ENCODE measurements around the gene ELP5. TPM values are rescaled to one million over a fixed set of nuclear protein-coding genes. Genes with fewer than 3 reads are reported as not detected.

The ELP5 gene
- total RNA-seq, 1 donor from 2014 or later: 20.0 TPM

DNA sequence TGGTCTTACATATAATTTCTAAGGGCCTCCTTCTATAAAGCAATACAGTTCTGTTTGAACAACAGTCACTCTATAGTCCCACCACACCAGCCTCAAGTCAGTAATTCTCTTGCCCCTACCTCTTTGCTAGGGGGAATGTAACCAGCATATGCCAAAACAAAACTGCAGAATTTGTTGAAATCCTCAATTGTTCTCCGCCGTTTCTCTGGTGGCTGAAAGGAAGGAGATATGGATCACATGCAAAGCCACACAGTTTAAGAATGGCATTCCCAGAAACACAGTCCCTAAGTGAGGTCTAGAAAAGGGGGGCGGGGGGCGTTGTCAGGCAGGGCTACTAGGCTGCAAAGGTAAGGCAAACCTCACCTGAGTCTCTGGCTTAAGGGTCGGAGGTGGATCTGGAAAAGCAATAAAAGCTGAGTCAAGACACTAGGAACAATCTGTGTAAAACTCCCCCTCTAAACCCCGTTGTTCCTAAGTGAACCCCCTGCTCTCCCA is 14.7 kb upstream of the ELP5 start:
- no peak for FAIRE-seq
- TF ChIP-seq, protein P1, sequence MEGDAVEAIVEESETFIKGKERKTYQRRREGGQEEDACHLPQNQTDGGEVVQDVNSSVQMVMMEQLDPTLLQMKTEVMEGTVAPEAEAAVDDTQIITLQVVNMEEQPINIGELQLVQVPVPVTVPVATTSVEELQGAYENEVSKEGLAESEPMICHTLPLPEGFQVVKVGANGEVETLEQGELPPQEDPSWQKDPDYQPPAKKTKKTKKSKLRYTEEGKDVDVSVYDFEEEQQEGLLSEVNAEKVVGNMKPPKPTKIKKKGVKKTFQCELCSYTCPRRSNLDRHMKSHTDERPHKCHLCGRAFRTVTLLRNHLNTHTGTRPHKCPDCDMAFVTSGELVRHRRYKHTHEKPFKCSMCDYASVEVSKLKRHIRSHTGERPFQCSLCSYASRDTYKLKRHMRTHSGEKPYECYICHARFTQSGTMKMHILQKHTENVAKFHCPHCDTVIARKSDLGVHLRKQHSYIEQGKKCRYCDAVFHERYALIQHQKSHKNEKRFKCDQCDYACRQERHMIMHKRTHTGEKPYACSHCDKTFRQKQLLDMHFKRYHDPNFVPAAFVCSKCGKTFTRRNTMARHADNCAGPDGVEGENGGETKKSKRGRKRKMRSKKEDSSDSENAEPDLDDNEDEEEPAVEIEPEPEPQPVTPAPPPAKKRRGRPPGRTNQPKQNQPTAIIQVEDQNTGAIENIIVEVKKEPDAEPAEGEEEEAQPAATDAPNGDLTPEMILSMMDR (IDR thresholded peaks at IDR 0.05; ENCODE audit: insufficient read depth, low read length, severe bottlenecking): no peak
- no peak for DNase-seq (ENCODE audit: low read depth)
- Histone ChIP-seq H3K4me3 (ENCODE audit: low read depth, low read length) (peak overlapping the region; percentile 74), H3K36me3 (ENCODE audit: control insufficient read depth, insufficient read depth, low read length) (peaks cover 17% of the 10 kb centered on the region), H3K27me3 (ENCODE audit: control insufficient read depth, insufficient read depth, low read length) (no peaks in the 10 kb centered on the region)

DNA sequence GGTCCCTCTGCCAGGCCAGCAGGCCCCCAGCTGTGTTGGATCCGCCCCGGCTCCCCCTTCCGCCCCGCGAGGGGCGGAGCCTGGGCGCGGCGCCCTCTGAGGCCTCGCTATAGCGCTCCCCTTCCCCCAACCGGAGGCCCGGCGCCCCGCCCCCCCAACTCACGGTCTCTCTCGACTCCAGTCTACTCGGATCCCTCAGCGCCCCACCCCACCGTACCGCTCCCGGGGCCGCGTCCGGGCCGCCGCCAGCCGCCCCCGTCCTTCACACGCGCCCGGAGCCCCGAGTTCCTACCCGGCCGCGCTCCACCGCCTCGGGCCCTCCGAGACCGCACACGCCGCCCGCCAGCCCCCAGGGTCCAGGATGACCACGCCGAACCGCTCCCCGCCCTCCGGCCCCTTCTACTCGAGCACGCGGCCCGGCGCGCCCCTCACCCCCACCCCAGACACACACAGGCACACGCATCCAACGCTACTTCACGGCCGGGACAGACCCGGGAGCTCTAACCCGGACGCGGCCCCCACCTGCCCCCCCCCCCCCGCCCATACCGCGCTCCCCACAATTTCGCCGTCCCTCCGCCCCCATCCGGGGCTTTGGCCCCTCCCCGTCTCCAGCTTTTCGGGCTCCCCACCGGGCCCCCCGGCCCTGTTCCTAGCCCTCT is 14.1 kb upstream of the ELP5 start:
- DNase-seq (ENCODE audit: low read depth): no peak
- peak overlapping the region; percentile 74 for H3K4me3 ChIP-seq (ENCODE audit: low read depth, low read length)
- peaks cover 17% of the 10 kb centered on the region for H3K36me3 ChIP-seq (ENCODE audit: control insufficient read depth, insufficient read depth, low read length)
- TF ChIP-seq, protein P1 (IDR thresholded peaks at IDR 0.05; ENCODE audit: insufficient read depth, low read length, severe bottlenecking): no peak
- no peaks in the 10 kb centered on the region for H3K27me3 ChIP-seq (ENCODE audit: control insufficient read depth, insufficient read depth, low read length)
- FAIRE-seq: no peak

DNA sequence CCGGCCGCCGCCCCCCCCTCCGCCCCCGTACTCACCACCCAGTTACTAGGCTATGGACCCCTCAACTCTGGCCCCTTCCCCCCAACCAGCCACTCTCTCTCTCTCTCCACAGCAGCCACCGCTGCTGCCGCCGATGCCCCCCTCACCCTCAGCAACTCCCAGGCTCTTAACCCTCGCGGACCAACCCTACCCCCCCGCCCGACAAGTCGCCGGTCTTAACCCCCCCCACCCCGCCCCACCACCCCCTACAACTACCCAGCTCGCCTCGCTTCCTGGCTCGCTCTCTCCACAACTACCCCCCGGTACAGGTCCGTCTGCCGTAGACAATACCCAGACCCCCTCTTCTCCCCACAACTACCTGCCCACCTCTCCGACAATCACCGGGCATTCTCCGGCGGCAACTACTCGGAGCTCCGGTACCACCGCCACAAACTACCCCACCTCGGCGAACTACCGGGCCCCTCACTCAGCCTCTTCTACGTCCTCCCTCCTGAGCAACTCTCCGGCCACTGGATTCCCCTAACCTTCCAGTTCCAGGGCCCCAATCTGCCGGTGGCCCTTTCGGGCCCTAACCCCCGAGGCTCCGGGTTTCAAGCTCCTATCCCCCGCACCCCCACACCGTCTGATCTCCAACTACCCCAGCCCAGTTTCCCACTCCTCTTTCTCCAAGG is 13.5 kb upstream of the ELP5 start:
- DNase-seq (ENCODE audit: low read depth) (no peak), FAIRE-seq (no peak)
- H3K4me3 ChIP-seq (ENCODE audit: low read depth, low read length): peak overlapping the region; percentile 74
- TF ChIP-seq, protein P1 (IDR thresholded peaks at IDR 0.05; ENCODE audit: insufficient read depth, low read length, severe bottlenecking): no peak
- H3K36me3 ChIP-seq (ENCODE audit: control insufficient read depth, insufficient read depth, low read length): peaks cover 17% of the 10 kb centered on the region
- H3K27me3 ChIP-seq (ENCODE audit: control insufficient read depth, insufficient read depth, low read length): no peaks in the 10 kb centered on the region

DNA sequence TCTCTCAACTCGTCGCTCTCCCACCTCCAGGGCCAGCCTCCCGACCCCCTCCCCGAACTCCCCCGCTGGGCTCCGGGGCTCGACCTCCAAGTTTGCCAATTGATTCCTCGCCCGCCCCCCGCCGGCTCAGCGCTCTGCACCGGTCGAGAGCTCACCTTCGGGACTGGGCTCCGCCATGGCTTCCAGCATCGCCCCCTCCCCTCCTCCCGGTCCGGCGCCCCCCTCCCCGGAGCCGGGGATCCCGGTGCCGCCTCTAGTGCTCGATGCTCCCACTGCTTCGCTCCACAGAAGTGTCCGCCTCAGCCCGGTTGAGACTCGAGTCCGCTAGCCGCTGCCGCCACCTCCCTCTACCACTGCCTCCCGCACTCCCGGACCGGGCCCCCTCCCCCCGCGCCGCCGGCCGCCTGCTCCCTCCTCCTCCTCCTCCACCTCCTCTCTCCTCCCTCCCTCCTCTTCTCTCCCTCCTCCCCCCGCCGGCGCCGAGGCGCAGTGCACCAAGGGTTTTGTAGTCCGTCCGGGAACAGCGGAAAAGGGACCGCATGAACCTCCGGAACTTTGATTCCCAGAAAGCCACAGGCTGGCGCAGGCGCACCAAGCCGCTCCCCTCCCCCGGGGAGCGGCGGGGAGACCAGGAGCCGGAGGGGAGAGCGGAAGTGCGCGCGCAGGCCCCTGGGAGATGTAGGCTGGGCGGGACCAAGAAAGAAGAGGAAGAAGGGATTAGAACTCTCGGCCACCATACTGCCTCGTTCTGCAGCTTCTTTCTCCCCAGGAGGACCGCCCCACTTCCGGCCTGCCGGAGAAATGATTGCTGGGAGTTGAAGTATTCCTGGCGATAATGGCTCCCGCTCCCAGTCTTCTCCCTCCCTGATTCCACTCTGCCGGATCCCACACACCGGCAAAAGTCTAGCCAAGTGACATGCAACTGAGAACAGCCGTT is 12.7 kb upstream of the ELP5 start, which contains the start of gene PHF23:
Gene PHF23, minus strand, starts transcription at position 367 of the 937 bp plus-strand sequence. Its CDS starts 178 bp downstream, at position 189.
- peak within 1 kb of the TSS; percentile 74 for H3K4me3 ChIP-seq (ENCODE audit: low read depth, low read length)
- DNase-seq (ENCODE audit: low read depth): peak; percentile 98
- no peak for FAIRE-seq
- TF ChIP-seq, protein P1 (IDR thresholded peaks at IDR 0.05; ENCODE audit: insufficient read depth, low read length, severe bottlenecking): no peak
- peaks cover 18% of the 10 kb centered on the region for H3K36me3 ChIP-seq (ENCODE audit: control insufficient read depth, insufficient read depth, low read length)
- H3K27me3 ChIP-seq (ENCODE audit: control insufficient read depth, insufficient read depth, low read length): no peaks in the 10 kb centered on the region

DNA sequence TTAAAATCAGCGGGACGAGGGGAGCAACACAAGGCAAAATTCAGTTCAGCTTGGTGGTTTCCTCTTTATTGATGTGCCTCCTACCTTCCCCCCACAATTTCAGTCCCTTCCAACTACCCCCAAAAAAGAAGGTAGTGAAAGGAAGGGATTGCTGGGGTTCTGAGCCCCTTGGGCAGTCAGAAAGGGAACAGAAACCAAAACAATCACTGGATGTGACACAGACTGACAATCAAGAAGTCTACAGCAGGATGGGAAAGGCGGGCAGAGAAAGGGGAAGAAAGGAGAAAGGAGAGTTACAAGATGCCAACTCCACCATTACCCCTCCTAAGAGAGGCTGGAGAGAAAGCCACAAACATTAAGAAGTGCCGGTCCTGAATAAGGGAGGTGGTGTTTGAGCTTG is 11.6 kb upstream of the ELP5 start:
- no peaks in the 10 kb centered on the region for H3K27me3 ChIP-seq (ENCODE audit: control insufficient read depth, insufficient read depth, low read length)
- FAIRE-seq: peak; percentile 36
- DNase-seq (ENCODE audit: low read depth): no peak
- peaks cover 18% of the 10 kb centered on the region for H3K36me3 ChIP-seq (ENCODE audit: control insufficient read depth, insufficient read depth, low read length)
- TF ChIP-seq, protein P1 (IDR thresholded peaks at IDR 0.05; ENCODE audit: insufficient read depth, low read length, severe bottlenecking): no peak
- H3K4me3 ChIP-seq (ENCODE audit: low read depth, low read length): no peak overlapping the region
